Epithelial cell of esophagus (primary cell): ENCODE measurements around the gene SORBS1.
A peak's percentile ranks its signal among the peaks of the same experiment; 100 is the strongest.

ENCODE experiments used
- DNase-seq: peaks from one replicate; pipeline ENCODE4 v3.0.0; 2010; ENCODE audit warnings: low read depth
- H3K4me3 ChIP-seq: 2 replicates; pipeline ENCODE4 v1.5.1; 2011; ENCODE audit warnings: mild to moderate bottlenecking, low read length, control low read depth
- CTCF ChIP-seq: IDR thresholded peaks from 2 replicates; pipeline ENCODE4 v1.5.1; 2011; ENCODE audit warnings: low read depth, mild to moderate bottlenecking, low read length, control low read depth, inconsistent platforms; ENCODE audit not compliant: insufficient read depth; ENCODE audit errors: missing control alignments

The SORBS1 gene

GRCh38 chr10:95601116-95601719 lies 40.0 kb upstream of the SORBS1 start:
- peak; percentile 98 for TF ChIP-seq CTCF
- peak; percentile 87 for DNase-seq
- no peak overlapping the region for H3K4me3 ChIP-seq

GRCh38 chr10:95600158-95600557 lies 39.0 kb upstream of the SORBS1 start:
- TF ChIP-seq CTCF = no peak
- DNase-seq = no peak
- H3K4me3 ChIP-seq = no peak overlapping the region

GRCh38 chr10:95597788-95598187 lies 36.6 kb upstream of the SORBS1 start:
- H3K4me3 ChIP-seq = no peak overlapping the region
- DNase-seq = no peak
- TF ChIP-seq CTCF = no peak

- TF ChIP-seq CTCF = no peak
- peak; percentile 56 for DNase-seq
- H3K4me3 ChIP-seq = no peak overlapping the region
Observed at GRCh38 chr10:95588025-95588424, 26.9 kb upstream of the SORBS1 start.

- TF ChIP-seq CTCF = no peak
- DNase-seq = no peak
Observed at GRCh38 chr10:95579835-95580535, 18.8 kb upstream of the SORBS1 start.

GRCh38 chr10:95579292-95579691 lies 18.1 kb upstream of the SORBS1 start:
- no peak overlapping the region for H3K4me3 ChIP-seq
- no peak for DNase-seq
- TF ChIP-seq CTCF = no peak

More at GRCh38 chr10:95579835-95580535, 18.8 kb upstream of the SORBS1 start:
- H3K4me3 ChIP-seq = no peak overlapping the region

GRCh38 chr10:95578619-95579018 lies 17.4 kb upstream of the SORBS1 start:
- DNase-seq = no peak
- no peak overlapping the region for H3K4me3 ChIP-seq
- no peak for TF ChIP-seq CTCF
